SK-N-SH treated with all-trans-retinoic acid at 6 μM for 48 hours (cell line): ENCODE results near the gene EID2.

ENCODE experiments used
- CSDC2 ChIP-seq: fragments of 250-450 bp; sonication (Bioruptor Pico); IDR thresholded peaks from 2 replicates; pipeline ENCODE4 v1.5.0; 2020; ENCODE audit warnings: mild to moderate bottlenecking, moderate library complexity
- PATZ1 ChIP-seq: fragments of 250-450 bp; sonication (Bioruptor Pico); IDR thresholded peaks from 2 replicates; pipeline ENCODE4 v1.8.0; 2020; ENCODE audit warnings: mild to moderate bottlenecking, moderate library complexity, borderline replicate concordance
- POU6F1 ChIP-seq: fragments of 250-450 bp; sonication (Bioruptor Pico); IDR thresholded peaks from 2 replicates; pipeline ENCODE4 v1.8.0; 2021; ENCODE audit warnings: low read depth, mild to moderate bottlenecking, moderate library complexity, borderline replicate concordance
- ZFP3 ChIP-seq: fragments of 250-450 bp; sonication (Bioruptor Pico); IDR thresholded peaks from 2 replicates; pipeline ENCODE4 v1.5.0; 2020; ENCODE audit warnings: mild to moderate bottlenecking, moderate library complexity
- ZFP30 ChIP-seq: fragments of 450-650 bp; formaldehyde crosslinking; IDR thresholded peaks from 2 replicates; pipeline ENCODE4 v1.5.0; 2022; ENCODE audit warnings: mild to moderate bottlenecking, moderate library complexity

GRCh38 chr19:39543477-39543857 lies 3.5 kb upstream of the EID2 start:
- TF ChIP-seq ZFP3 (no peak), ZFP30 (CRISPR knock-in tag) (no peak), CSDC2 (CRISPR knock-in tag) (no peak), POU6F1 (CRISPR knock-in tag) (no peak), PATZ1 (CRISPR knock-in tag) (no peak)
